ENCODE data around the gene WNT5A. TPM values are rescaled to one million over a fixed set of nuclear protein-coding genes. Genes with fewer than 3 reads are reported as not detected.

Gene WNT5A
- total RNA-seq, 2 donors from 2014 or later, result 2.8 to 8.0 TPM

DNA sequence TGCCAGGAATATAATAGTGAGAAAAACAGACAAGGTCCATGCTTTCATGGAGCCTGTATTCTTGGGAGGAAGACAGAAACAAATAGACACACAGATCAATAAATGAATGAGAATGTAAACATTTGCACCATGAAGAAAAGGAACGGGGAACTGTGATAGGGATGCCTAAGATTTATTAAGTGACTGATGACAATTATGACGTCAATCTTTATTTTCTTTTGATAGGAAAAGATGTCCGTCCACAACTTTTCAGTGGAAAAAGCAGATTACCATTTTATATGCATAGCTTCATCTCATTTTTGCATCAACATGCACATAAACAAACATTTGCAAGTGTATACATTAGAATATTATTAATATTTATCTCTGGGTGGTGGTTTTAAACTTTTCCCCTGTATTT, 27.9 kb upstream of the WNT5A start:
- TF ChIP-seq, protein P1, sequence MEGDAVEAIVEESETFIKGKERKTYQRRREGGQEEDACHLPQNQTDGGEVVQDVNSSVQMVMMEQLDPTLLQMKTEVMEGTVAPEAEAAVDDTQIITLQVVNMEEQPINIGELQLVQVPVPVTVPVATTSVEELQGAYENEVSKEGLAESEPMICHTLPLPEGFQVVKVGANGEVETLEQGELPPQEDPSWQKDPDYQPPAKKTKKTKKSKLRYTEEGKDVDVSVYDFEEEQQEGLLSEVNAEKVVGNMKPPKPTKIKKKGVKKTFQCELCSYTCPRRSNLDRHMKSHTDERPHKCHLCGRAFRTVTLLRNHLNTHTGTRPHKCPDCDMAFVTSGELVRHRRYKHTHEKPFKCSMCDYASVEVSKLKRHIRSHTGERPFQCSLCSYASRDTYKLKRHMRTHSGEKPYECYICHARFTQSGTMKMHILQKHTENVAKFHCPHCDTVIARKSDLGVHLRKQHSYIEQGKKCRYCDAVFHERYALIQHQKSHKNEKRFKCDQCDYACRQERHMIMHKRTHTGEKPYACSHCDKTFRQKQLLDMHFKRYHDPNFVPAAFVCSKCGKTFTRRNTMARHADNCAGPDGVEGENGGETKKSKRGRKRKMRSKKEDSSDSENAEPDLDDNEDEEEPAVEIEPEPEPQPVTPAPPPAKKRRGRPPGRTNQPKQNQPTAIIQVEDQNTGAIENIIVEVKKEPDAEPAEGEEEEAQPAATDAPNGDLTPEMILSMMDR (IDR thresholded peaks at IDR 0.05), result no peak
- DNase-seq (ENCODE audit: low spot score), result no peak
- no peaks in the 10 kb centered on the region for H3K9me3 ChIP-seq

DNA sequence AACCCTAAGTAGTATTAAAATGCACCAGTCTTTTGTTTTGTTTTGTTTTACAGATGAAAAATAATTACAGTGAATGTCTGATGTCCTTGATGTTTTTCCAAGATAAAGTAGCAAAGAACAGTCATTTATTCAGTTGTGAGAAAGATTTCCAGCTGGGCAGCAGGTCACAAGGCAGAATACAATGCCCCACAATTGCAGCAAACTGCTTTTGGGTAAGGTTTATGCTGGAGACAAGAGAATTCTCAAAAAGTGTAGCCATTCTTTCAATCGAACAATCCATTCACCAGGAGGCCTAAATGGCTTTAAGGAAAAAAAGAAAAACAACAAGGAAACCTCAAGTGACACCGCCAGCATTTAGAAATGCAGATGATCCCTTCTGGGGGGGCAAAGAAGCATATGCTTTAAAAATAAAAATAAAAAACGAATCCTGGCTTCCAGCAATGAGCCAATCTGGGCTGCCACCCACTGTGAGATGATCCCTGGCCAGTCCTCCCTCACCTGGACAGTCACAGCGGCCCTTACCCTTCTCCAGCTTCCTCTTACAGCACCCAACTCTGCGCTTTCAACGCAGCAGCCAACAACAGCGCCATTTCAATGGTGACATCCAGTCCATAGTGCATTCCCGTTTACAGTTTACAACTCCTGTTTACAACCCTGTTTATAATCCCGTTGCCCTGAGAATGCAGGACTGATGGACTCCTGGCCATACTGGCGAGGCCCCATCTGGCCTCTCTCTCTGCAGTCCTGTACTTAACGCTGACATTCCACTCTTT, 25.7 kb upstream of the WNT5A start:
- Histone ChIP-seq H3K9me3 (no peaks in the 10 kb centered on the region), H3K4me1 (no peaks in the 10 kb centered on the region), H3K36me3 (no peaks in the 10 kb centered on the region), H3K4me3 (no peak overlapping the region), H3K27ac (no peak overlapping the region), H3K27me3 (no peaks in the 10 kb centered on the region)
- TF ChIP-seq, protein P1 (IDR thresholded peaks at IDR 0.05), result no peak
- no peak for DNase-seq (ENCODE audit: low spot score)

More for the DNA sequence above, 27.9 kb upstream of the WNT5A start:
- Histone ChIP-seq H3K4me1 (no peaks in the 10 kb centered on the region), H3K4me3 (no peak overlapping the region), H3K36me3 (no peaks in the 10 kb centered on the region), H3K27ac (no peak overlapping the region), H3K27me3 (no peaks in the 10 kb centered on the region)

GRCh38 chr3:55511895-55512570, 24.9 kb upstream of the WNT5A start:
- Histone ChIP-seq H3K27ac (no peak overlapping the region), H3K27me3 (no peaks in the 10 kb centered on the region), H3K4me1 (no peaks in the 10 kb centered on the region), H3K36me3 (no peaks in the 10 kb centered on the region), H3K9me3 (no peaks in the 10 kb centered on the region), H3K4me3 (no peak overlapping the region)
- no peak for DNase-seq (ENCODE audit: low spot score)
- TF ChIP-seq, protein P1 (IDR thresholded peaks at IDR 0.05), result no peak

- Histone ChIP-seq H3K36me3 (no peaks in the 10 kb centered on the region), H3K27ac (no peak overlapping the region), H3K27me3 (no peaks in the 10 kb centered on the region), H3K9me3 (no peaks in the 10 kb centered on the region), H3K4me3 (no peak overlapping the region), H3K4me1 (no peaks in the 10 kb centered on the region)
- DNase-seq (ENCODE audit: low spot score), result no peak
- TF ChIP-seq, protein P1 (IDR thresholded peaks at IDR 0.05), result no peak
Measured at GRCh38 chr3:55508335-55508734, 21.2 kb upstream of the WNT5A start.

DNA sequence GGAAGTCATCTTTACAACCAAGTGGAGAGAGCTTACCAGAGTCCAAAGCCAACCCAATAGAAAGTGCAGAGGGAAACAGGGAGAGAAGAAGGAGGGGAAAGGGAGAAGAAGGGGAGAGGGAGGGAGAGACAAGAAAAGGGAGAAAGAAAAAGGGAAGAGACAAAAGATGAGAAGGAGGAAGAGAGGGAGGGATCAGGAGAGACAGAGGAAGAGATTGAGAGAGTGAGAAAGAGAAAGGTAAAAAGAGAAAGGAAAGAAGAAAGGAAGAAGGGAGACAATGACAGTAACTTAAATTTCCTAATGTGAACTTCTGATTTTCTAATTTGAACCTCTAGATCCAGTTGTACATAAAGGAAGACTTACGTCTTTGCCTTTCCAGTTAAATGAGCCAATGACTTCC, 20.7 kb upstream of the WNT5A start:
- Histone ChIP-seq H3K4me1 (no peaks in the 10 kb centered on the region), H3K36me3 (no peaks in the 10 kb centered on the region), H3K4me3 (no peak overlapping the region), H3K27ac (no peak overlapping the region), H3K27me3 (no peaks in the 10 kb centered on the region), H3K9me3 (no peaks in the 10 kb centered on the region)
- DNase-seq (ENCODE audit: low spot score), result no peak
- TF ChIP-seq, protein P1 (IDR thresholded peaks at IDR 0.05), result no peak
